GM21390 (cell line): Measurements from ENCODE around the gene NWD2.
"Not testable (repeated sequence)": the region's sequence is repeated elsewhere in the genome, so short reads cannot be mapped to it uniquely, and the experiment has no call there.

Experiments used
- ATAC-seq: cut with Tn5 transposase; IDR thresholded peaks from one replicate; pipeline ENCODE4 v1.9.1; 2021; ENCODE audit not compliant: unreplicated experiment

NWD2 gene

DNA sequence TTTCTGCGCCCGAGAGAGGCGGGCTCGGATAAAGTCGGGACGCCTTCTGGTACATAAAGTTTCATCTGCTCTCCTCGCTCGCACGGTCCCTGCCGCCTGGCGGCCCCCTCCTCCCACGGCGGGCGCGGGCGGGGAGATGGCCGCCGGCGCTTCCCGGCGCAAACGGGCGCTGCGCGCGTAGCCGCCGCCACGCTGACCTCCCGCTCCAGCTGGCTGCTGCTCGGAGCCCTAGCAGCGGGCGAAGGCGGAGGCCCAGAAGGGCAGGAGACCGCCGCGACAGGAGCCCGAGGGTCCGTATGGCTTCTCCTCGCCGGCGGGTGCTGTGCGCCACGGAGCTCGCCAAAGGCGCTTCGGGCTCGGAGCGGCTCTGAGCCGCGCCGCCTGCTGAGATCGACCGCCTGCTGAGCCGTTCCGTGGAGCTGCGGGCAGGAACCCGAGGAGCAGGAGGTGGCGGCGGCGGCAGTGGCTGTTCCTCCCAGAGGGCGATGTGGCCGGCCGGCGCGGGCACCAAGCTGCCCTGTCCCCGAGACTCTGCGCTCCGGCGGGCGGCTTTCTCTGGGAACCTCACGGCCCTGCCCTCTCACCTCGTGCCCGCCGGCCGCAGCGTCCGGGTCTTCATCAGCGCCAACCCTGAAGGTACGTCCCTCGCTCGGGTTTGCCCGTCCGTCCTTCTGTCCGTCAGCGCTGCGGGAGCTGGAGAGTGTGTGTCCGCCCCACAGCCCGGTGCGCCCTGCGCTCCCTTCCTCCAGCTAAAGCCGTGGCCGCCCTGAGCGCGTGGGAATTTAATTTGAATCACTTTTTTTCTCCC lies at the start of gene NWD2:
Gene NWD2, plus strand, starts transcription at position 161 of the 808 bp plus-strand sequence. Its CDS starts 325 bp downstream, at position 486.
- no peak for ATAC-seq

DNA sequence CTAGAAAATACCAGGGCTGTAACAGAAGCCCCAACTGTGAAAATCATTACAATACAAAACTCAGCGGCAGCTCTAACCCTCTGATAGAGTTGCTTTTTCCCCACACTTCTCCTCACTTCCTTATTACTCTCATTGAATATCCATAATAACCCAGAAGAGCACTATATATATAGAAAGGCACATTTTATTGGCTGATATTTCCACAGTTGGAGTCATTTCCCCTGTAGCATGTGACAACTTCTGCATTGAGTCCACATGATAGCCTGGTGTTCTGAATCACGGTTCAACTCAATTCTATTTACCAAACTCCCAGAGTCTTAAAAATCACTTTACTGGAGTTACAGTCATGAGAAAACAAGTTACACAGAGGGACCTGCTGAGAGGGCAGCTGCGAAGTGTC lies 46.6 kb upstream of the NWD2 start:
- ATAC-seq = no peak

DNA sequence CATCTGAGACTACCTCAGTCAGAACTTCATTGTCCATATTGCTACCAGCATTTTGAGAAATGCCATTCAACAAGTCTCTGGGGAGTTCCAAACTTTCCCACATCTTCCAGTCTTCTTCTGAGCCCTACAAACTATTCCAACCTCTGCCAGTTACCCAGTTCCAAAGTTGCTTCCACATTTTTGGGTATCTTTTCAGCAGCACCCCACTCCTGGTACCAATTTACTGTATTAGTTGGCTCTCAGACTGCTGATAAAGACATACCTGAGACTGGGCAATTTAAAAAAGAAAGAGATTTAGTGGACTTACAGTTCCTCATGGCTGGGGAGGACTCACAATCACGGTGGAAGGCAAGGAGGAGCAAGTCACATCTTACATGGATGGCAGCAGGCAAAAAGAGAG lies 39.8 kb upstream of the NWD2 start:
- not testable (repeated sequence) for ATAC-seq

DNA sequence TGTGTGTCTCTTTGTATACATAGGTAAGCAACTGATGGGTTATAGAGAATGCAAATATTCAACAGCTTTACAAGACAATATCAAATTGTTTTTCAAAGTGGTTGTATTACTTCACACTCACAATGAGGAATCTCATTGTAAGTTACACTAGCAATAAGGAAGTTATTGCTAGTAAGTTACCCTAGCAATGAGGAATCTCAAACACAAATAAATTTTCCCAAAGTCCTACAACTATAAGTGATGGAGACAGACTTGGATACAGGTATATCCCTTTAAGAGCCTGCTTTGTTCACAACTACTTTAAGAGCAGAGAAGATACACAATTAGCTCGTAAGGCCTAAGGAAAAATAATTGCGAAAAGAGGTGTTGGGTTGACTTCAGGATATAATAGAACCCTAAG lies 28.3 kb upstream of the NWD2 start:
- no peak for ATAC-seq

- no peak for ATAC-seq
Observed at GRCh38 chr4:37219242-37219641, 25.3 kb upstream of the NWD2 start.

DNA sequence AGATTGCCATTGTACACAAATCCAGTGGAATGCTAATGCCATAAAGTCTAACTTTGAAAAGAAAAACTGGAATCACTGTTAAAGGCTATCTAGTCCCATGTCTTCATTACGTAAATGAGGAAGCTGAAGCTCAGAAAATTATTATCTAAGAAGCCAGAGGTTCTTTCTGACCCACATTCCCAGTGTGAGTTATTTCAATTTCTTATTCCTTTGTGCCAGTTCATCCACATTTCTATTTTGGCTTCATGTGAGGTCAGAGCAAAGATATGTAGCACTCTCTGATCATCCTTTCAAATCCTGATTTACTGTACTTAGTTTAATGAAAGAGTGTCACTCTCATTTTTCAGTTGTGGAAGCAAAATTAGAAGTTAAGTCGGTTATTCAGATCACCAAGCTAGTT lies 24.6 kb upstream of the NWD2 start:
- no peak for ATAC-seq

GRCh38 chr4:37220685-37221084 lies 23.9 kb upstream of the NWD2 start:
- no peak for ATAC-seq

GRCh38 chr4:37223732-37224131 lies 20.8 kb upstream of the NWD2 start:
- no peak for ATAC-seq

- no peak for ATAC-seq
Observed at GRCh38 chr4:37224854-37225253, 19.7 kb upstream of the NWD2 start.

GRCh38 chr4:37225778-37226177 lies 18.8 kb upstream of the NWD2 start:
- ATAC-seq = no peak

- no peak for ATAC-seq
Observed at GRCh38 chr4:37232315-37232714, 12.2 kb upstream of the NWD2 start.

DNA sequence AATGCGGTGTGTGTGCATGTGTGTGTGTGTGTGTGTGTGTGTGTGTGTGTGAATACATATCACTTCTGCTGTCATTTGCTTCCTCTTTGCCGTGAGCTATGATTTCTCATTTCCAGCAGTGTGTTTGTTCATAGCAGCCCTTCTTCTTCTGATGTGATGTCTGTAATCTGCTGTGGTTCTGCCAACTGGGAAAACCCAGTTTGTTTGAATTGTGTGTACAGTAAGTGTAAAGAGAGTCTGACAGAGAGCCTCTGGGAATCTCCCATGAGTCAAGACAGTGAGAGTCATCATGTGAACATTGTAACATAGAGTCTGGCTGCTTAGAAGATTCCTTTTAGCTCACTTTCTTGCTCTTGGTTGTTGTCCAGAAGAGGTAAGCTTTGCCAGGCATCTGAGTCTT lies 8.4 kb upstream of the NWD2 start:
- no peak for ATAC-seq

GRCh38 chr4:37241647-37242046 lies 2.9 kb upstream of the NWD2 start:
- no peak for ATAC-seq

GRCh38 chr4:37243051-37243450 lies 1.5 kb upstream of the NWD2 start:
- ATAC-seq = no peak

- ATAC-seq = no peak
Observed at GRCh38 chr4:37243722-37244582, 591 bp upstream of the NWD2 start.

- no peak for ATAC-seq
Observed at GRCh38 chr4:37245391-37245954, 930 bp downstream of the NWD2 start.

- no peak for ATAC-seq
Observed at GRCh38 chr4:37246891-37247290, 2.3 kb downstream of the NWD2 start.

- no peak for ATAC-seq
Observed at GRCh38 chr4:37258221-37258620, 13.7 kb downstream of the NWD2 start.

- no peak for ATAC-seq
Observed at GRCh38 chr4:37268319-37268718, 23.8 kb downstream of the NWD2 start.

DNA sequence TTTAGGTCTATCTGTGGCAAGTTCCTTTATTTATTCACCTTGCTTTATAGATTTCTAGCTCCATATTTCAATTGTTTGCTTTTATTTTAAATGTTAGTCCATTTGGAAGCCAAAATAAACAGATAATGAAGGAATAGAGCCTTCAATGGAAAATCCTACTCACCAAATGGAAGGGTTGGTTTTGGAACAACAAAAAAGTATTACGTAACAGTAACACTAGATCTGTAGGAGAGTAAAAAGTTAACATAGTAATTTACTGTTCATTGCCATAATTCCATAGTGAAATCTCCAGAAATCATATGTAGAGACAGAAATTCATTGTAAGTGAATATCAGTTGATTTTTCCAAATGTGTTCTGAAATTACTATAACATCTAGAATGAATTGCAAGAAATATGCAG lies 34.6 kb downstream of the NWD2 start:
- no peak for ATAC-seq

DNA sequence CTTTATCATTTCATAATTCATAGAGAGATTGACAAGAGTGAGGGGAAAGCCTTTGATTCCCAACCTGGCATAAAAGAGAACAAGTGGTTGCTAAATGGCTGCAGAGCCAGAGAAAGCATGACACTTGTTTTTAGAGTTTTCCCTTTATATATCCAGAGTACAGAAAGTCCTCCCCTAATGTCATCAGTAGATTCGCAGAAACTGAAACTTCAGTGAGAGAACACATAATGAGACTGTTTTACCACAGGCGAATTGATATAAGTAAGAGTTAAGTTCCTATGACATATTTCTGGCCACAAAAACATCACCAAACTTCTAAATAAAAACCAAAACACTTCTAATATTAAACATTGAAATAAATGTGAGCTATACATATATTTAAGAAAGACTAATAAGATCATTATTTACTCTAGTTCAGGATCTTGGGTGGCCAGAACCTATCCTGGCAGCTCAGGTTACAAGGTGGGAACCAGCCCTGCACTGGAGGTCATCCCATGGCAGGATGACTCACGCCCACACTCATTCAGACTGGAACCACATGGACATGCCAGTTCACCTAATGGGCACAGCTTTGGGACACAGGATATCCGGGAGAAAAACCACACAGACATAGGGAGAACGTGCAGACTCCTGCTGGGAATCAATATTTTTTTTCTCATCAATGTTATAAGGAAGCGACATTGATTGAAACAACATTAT lies 35.5 kb downstream of the NWD2 start:
- no peak for ATAC-seq
